Sigmoid colon (tissue), 7 donors: ENCODE data around the gene ADARB1. TPM values are rescaled to one million over a fixed set of nuclear protein-coding genes. Genes with fewer than 3 reads are reported as not detected.

Experiments used
- DNase-seq: peaks from one replicate; pipeline ENCODE4 v3.0.0-alpha.2; 2019
- H3K27ac ChIP-seq, 4 donors: fragments of 200-600 bp; sonication (generic); one replicate each; pipeline ENCODE4 v1.5.1; 2016 to 2019; ENCODE audit warnings: mild to moderate bottlenecking in 1 of 4
- H3K27me3 ChIP-seq, 3 donors: fragments of 200-600 bp; sonication (generic); one replicate each; pipeline ENCODE4 v1.5.1; 2019; ENCODE audit warnings: mild to moderate bottlenecking in 1 of 3
- H3K36me3 ChIP-seq, 4 donors: fragments of 200-600 bp; sonication (generic); one replicate each; pipeline ENCODE4 v1.5.1; 2016 to 2019
- H3K4me1 ChIP-seq, 4 donors: fragments of 200-600 bp; sonication (generic); one replicate each; pipeline ENCODE4 v1.5.1; 2017 to 2019
- H3K4me3 ChIP-seq, 4 donors: fragments of 200-600 bp; sonication (generic); one replicate each; pipeline ENCODE4 v1.5.1; 2017 to 2019; ENCODE audit warnings: mild to moderate bottlenecking in 2 of 4, moderate library complexity in 1 of 4
- H3K9me3 ChIP-seq, 4 donors: fragments of 200-600 bp in 3 of 4; sonication (generic) in 3 of 4; one replicate each; pipeline versions ENCODE4 v1.5.1 to v1.6.1; 2013 to 2019
- CTCF ChIP-seq, 4 experiments: fragments of 450-650 bp in 3 of 4; fragments of 200-600 bp in 1 of 4; IDR thresholded peaks; one replicate each; pipeline ENCODE4 v1.5.1; 2016 to 2019; ENCODE audit warnings: antibody characterized with exemption in 4 of 4, mild to moderate bottlenecking in 3 of 4, moderate library complexity in 2 of 4
- EP300 ChIP-seq, 4 donors: sonication (generic); formaldehyde crosslinking; IDR thresholded peaks; one replicate each; pipeline ENCODE4 v1.6.1; 2017; ENCODE audit warnings: antibody characterized with exemption in 4 of 4
- POLR2A ChIP-seq, 2 donors: fragments of 450-650 bp; IDR thresholded peaks; one replicate each; pipeline ENCODE4 v1.6.1; 2016; ENCODE audit warnings: antibody characterized with exemption in 2 of 2, mild to moderate bottlenecking in 2 of 2, moderate library complexity in 2 of 2
- POLR2AphosphoS5 ChIP-seq, 4 donors: sonication (generic); formaldehyde crosslinking; IDR thresholded peaks; one replicate each; pipeline ENCODE4 v1.6.1; 2017; ENCODE audit warnings: antibody characterized with exemption in 4 of 4
- WGBS, 2 donors: extraction: QIAGEN DNeasy Blood & Tissue Kit; methylation state at CpG; one replicate each; pipeline ENCODE4 v1.1.7; 2013; 5-methylcytosine and 5-hydroxymethylcytosine counted together
- intact Hi-C: fragments of 100-400 bp; cut with DNase I; formaldehyde crosslinking; loops from one replicate; pipeline ENCODE4 v1.15.1; 2023
- polyA plus RNA-seq, 3 donors: library from polyadenylated mRNA; stranded (reverse); fragments of 200-250 nt; gene quantifications; one replicate each; pipeline ENCODE4 v1.2.3, GENCODE V29; 2013
- total RNA-seq, 4 donors: library from RNA; depleted of rRNA; stranded (reverse); fragments of >200 nt; gene quantifications; one replicate each; pipeline ENCODE4 v1.1.0, GENCODE V29; 2016
- donor health status: healthy with polysubstance abuse.
- donor health status: Bipolar disorder and iron deficiency.
- donor health status: healthy.

The ADARB1 gene
- total and polyA plus RNA-seq, 7 donors: 0.92 to 102 (median 41.3) TPM

- H3K4me1 ChIP-seq: no peaks in the 10 kb centered on the region
- peaks cover 4 to 68% (median 7%) of the 10 kb centered on the region in 4 donors for H3K36me3 ChIP-seq
- 89 to 93% methylated on average over 7 of the region's 7 CpGs for WGBS, 2 donors
- peak; percentile 50 for DNase-seq
- intact Hi-C loops: no loop called here
- TF ChIP-seq CTCF (IDR thresholded peaks at IDR 0.05): no peak
- H3K9me3 ChIP-seq: no peaks in the 10 kb centered on the region
- no peak overlapping the region for H3K4me3 ChIP-seq
- H3K27me3 ChIP-seq: no peaks in the 10 kb centered on the region
- H3K27ac ChIP-seq: no peak overlapping the region
Observed at GRCh38 chr21:45199201-45199600, 124.8 kb downstream of the ADARB1 start.

- WGBS, 2 donors: 93 to 96% methylated on average over 8 of the region's 8 CpGs
- no peak for TF ChIP-seq POLR2A (IDR thresholded peaks at IDR 0.05)
- no peak for TF ChIP-seq CTCF (IDR thresholded peaks at IDR 0.05)
- intact Hi-C loops: no loop called here
- Histone ChIP-seq H3K4me1 (no peaks in the 10 kb centered on the region), H3K27me3 (no peaks in the 10 kb centered on the region), H3K27ac (no peak overlapping the region), H3K9me3 (no peaks in the 10 kb centered on the region), H3K36me3 (peaks cover 10 to 72% (median 14%) of the 10 kb centered on the region in 4 donors), H3K4me3 (no peak overlapping the region)
- DNase-seq: no peak
Observed at GRCh38 chr21:45200031-45200430, 125.7 kb downstream of the ADARB1 start.

GRCh38 chr21:45200581-45201296, 126.4 kb downstream of the ADARB1 start:
- WGBS, 2 donors: 76 to 89% methylated on average over 16 of the region's 16 CpGs
- H3K36me3 ChIP-seq: peaks cover 10 to 75% (median 18%) of the 10 kb centered on the region in 4 donors
- DNase-seq: no peak
- no peaks in the 10 kb centered on the region for H3K9me3 ChIP-seq
- H3K4me3 ChIP-seq: no peak overlapping the region
- intact Hi-C loops: no loop called here
- no peak overlapping the region for H3K27ac ChIP-seq
- no peaks in the 10 kb centered on the region for H3K27me3 ChIP-seq
- no peaks in the 10 kb centered on the region for H3K4me1 ChIP-seq
- TF ChIP-seq EP300 (IDR thresholded peaks at IDR 0.05) (no peak), POLR2AphosphoS5 (IDR thresholded peaks at IDR 0.05) (no peak), CTCF (IDR thresholded peaks at IDR 0.05) (no peak), POLR2A (IDR thresholded peaks at IDR 0.05) (no peak)

- Histone ChIP-seq H3K4me3 (no peak overlapping the region), H3K4me1 (no peaks in the 10 kb centered on the region), H3K27me3 (no peaks in the 10 kb centered on the region), H3K36me3 (peaks cover 10 to 79% (median 17%) of the 10 kb centered on the region in 4 donors), H3K9me3 (no peaks in the 10 kb centered on the region), H3K27ac (no peak overlapping the region)
- 92 to 94% methylated on average over 9 of the region's 9 CpGs for WGBS, 2 donors
- intact Hi-C loops: no loop called here
- TF ChIP-seq CTCF (IDR thresholded peaks at IDR 0.05) (no peak), EP300 (IDR thresholded peaks at IDR 0.05) (no peak), POLR2A (IDR thresholded peaks at IDR 0.05) (no peak)
- DNase-seq: no peak
Observed at GRCh38 chr21:45202344-45202743, 128.0 kb downstream of the ADARB1 start.

- intact Hi-C loops: no loop called here
- WGBS, 2 donors: 88 to 93% methylated on average over 16 of the region's 16 CpGs
- Histone ChIP-seq H3K4me1 (no peaks in the 10 kb centered on the region), H3K9me3 (no peaks in the 10 kb centered on the region), H3K4me3 (no peak overlapping the region), H3K36me3 (peaks cover 10 to 79% (median 19%) of the 10 kb centered on the region in 4 donors), H3K27me3 (no peaks in the 10 kb centered on the region), H3K27ac (no peak overlapping the region)
- TF ChIP-seq POLR2A (IDR thresholded peaks at IDR 0.05) (no peak), CTCF (IDR thresholded peaks at IDR 0.05) (no peak), EP300 (IDR thresholded peaks at IDR 0.05) (no peak), POLR2AphosphoS5 (IDR thresholded peaks at IDR 0.05) (no peak)
- DNase-seq: no peak
Observed at GRCh38 chr21:45202889-45203288, 128.5 kb downstream of the ADARB1 start.
